ENCODE results near the gene HCAR1.
"Not testable (repeated sequence)": the region's sequence is repeated elsewhere in the genome, so short reads cannot be mapped to it uniquely, and the experiment has no call there.

The HCAR1 gene, protein sequence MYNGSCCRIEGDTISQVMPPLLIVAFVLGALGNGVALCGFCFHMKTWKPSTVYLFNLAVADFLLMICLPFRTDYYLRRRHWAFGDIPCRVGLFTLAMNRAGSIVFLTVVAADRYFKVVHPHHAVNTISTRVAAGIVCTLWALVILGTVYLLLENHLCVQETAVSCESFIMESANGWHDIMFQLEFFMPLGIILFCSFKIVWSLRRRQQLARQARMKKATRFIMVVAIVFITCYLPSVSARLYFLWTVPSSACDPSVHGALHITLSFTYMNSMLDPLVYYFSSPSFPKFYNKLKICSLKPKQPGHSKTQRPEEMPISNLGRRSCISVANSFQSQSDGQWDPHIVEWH

GRCh38 chr12:122730215-122731014 is at the start of gene HCAR1:
HCAR1 (minus strand) TSS chr12:122730844; CDS start chr12:122730339, 505 bp downstream.
- peak; percentile 27 to 50 for DNase-seq (ENCODE audit: low read depth in 2 of 2)

DNA sequence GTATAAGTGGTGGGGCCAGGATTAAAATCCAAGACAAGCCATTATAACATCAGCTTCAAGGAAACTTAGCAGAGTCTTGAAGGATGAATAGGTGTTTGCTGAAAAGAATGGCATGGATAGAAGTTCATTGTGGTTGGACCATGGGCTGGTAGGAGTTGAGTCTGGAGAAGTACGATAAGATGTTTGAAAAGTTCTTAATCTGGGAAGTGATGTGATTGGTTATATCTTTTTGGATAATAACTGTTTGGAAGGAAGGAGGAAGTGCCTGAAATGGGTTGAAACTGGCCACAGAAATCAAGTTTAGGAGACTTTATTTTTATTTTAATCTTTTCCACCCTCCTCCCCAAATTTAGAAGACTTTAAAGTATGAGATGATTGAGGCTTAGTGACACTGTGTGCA is 26.9 kb upstream of the HCAR1 start:
- no peak for DNase-seq (ENCODE audit: low read depth in 2 of 2)

DNA sequence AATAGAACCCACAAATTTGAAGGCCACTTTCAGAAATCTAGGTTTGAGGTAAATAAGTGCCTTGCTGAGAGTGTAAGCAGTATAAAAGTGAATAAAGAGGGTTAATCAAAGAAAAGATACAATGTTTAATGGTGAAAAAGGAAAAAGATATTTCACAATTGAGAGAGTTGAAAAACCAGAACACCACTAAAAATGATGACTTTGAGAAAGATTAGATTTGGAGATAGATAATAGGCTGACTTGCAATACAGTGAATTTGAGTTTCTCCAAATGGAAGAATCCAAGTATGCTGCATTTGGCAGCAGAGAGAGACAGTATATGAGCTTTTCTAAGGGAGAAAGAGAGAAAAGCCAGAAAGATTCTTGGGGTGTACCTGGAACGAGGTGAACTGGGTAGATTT is 24.1 kb upstream of the HCAR1 start:
- no peak for DNase-seq (ENCODE audit: low read depth in 2 of 2)

DNA sequence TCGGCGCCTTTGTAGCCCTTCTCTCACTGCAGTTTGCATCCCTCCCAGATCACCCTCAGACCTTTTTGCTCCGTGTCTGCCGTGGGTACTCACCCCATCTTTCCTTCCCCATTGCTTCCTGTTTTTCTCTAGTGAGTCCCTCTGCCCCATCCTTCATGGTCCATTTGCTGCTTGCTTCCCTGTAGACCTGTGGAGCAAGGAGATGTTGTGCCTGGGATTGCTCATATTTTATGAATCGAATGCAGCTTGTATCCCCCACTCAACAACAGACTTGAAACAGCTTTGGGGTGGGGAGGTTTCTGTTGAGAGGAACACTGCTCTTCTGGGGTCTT is 22.6 kb upstream of the HCAR1 start:
- no peak for DNase-seq (ENCODE audit: low read depth in 2 of 2)

DNA sequence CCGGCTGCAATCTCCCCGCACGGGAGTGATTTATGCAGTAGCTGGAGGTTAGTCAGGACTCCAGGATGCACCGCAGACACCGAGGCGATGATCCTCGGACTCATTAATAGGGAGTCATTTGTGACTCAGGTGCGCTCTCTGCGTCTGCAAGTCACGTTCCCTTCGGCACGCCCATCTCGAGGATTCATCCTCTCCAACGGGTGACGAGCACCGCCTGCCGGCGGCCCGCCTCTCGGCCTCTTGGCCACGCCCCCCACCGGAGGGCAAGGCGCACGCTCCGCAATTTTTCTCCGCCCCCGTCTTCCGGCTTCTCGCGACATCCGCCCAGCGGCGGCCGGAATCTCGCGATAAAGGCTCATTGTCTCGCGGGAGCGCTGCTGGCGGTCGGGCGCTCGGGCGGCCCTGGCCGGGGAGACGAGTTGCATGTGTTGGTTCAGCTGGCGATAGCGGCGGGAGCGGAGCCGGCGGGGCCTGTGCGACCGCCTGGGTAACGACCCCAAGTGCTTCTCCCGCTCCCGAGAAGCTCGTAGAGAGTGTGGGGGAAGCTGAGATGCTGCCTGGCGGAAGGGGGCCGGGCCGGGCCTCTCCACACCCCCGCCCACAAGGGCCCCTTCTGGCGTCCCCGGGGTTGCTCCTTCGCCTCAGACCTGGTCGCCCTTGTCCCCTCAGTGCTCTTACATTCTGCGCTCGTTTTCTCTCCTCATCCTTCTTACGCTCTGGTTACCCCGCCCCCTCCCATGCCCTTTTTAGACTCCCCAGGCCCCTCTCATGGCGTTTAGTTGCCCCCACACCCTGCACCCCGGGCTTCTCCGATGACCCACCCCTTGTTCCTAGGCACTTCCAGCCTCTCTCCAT is 22.0 kb upstream of the HCAR1 start, which contains the start of gene DENR:
DENR (plus strand) TSS at position 361 of the 855 bp plus-strand sequence. CDS start 878 bp downstream, outside the sequence.
- peak; percentile 99 for DNase-seq (ENCODE audit: low read depth in 2 of 2)

- not testable (repeated sequence) for DNase-seq (ENCODE audit: low read depth in 2 of 2)
Observed at GRCh38 chr12:122750781-122751515, 20.3 kb upstream of the HCAR1 start.

DNA sequence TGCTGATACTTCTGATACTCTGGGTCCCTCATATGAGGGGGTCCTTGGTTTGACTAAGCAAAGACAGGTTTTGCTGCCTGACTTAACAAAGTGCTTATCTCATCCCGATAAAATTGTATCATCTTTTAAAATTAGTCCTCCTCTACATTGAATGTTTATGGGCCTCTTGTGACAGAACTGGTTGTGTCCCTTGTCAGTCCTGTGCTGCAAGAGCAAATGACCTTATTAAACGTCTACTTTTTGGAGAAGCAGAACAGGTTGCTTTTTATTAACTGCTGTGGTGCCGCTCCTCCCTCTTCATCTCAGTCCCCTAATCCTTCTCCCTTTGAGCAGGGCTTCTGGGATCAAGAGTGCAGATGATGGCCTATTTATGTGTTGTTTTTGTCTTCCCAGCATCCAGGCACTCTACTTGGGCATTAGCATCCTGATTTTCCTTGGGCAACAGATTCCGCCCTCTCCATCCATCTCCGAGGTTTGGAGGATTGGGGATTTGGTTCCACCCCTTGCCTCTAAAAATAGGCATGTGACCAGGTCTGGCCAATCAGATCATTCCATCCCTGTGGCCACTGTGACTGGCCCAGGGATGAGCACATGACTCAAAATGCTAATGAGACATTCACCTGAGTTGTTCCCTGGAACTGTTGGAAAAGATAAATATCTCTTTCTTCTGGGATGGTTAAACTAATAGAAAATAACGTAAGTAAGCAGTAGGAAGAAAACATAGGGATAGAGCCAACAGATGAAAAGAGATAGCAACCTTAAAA is 19.1 kb upstream of the HCAR1 start:
- no peak for DNase-seq (ENCODE audit: low read depth in 2 of 2)

DNA sequence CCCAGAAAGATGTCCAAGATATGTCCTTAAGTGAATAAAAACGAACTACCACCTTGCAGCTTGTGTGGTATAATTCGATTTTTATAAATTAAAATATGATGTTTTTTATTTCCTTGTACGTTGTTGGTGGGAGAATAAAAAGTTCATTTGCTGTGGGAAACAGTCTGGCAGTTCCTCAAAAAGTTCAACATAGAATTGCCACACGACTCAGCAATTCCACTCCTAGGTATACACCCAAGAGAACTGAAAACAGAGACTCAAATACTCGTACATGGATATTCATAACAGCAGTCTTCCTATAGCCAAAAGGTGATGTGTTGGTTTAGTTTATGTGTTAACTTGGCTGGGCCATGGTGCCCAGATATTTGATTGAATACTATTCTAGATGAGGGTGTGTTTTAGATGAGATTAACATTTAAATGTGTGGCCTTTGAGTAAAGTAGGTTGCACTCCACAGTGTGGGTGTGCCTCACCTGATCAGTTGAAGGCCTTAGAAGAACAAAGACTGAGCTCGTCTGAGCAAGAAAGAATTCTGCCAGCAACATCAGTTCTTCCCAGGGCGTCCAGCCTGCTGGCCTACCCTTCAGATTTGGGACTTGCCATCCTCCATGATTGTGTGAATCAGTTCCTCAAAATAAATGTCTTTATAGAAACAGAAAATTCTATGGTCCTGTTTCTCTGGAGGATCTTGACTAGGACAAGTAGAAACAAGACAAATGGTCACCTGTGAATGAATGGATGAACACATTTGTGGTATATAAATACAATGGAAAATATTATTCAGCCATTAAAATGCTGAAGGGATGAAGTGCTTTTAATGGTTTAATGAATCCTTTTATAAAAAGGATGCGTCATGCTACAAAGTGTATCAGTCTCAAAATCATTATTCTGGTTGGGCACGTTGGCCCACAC is 16.8 kb upstream of the HCAR1 start:
- DNase-seq (ENCODE audit: low read depth in 2 of 2) = no peak

- no peak for DNase-seq (ENCODE audit: low read depth in 2 of 2)
Observed at GRCh38 chr12:122743895-122744525, 13.4 kb upstream of the HCAR1 start.

- DNase-seq (ENCODE audit: low read depth in 2 of 2) = no peak
Observed at GRCh38 chr12:122740351-122740750, 9.7 kb upstream of the HCAR1 start.

- DNase-seq (ENCODE audit: low read depth in 2 of 2) = no peak
Observed at GRCh38 chr12:122738571-122738970, 7.9 kb upstream of the HCAR1 start.

DNA sequence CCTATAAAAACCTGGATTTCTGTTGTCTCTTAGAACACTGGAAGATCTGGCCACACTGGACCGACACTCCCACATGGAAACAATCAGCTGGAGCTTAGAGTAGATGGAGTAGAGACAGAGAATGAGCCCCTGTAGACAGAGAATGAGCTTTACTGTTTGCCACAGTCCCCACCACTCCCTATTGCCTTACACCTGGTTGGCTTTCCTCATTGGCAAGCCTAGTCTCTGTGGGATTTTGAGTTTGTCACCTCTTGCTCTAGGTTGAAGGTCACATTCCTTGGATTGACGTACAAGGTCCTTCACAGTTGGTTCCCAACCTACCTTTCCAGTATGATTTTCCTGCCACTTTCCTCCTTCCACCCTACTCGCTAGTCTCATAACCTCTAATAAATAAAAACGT is 2.0 kb upstream of the HCAR1 start:
- DNase-seq (ENCODE audit: low read depth in 2 of 2) = no peak

DNA sequence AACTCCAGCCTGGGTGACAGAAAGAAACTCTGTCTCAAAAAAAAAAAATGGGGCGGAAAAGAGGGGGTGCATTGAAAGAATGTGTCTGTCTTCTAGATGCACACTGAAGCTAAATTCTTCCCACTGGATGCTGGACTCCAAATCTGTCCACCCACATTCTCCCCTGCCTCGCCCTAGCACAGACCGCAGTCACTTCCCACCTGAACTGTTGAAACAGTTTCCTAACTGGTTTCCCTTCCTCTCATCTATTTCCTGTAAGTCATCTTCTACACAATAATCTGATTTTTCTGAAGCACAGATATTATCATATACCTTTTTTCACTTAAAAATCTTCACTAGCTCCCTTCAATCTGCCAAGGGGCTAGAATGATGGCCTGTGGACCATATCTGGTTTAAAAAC is 1.5 kb upstream of the HCAR1 start:
- peak in 1 of 2 donors; percentile 14 for DNase-seq (ENCODE audit: low read depth in 2 of 2)

GRCh38 chr12:122729583-122730214 is 945 bp downstream of the HCAR1 start:
- DNase-seq (ENCODE audit: low read depth in 2 of 2) = no peak

GRCh38 chr12:122726080-122726558 is 4.5 kb downstream of the HCAR1 start:
- no peak for DNase-seq (ENCODE audit: low read depth in 2 of 2)

- DNase-seq (ENCODE audit: low read depth in 2 of 2) = no peak
Observed at GRCh38 chr12:122725452-122726079, 5.1 kb downstream of the HCAR1 start.

- no peak for DNase-seq (ENCODE audit: low read depth in 2 of 2)
Observed at GRCh38 chr12:122724641-122725243, 5.9 kb downstream of the HCAR1 start.

- DNase-seq (ENCODE audit: low read depth in 2 of 2) = no peak
Observed at GRCh38 chr12:122722387-122722786, 8.3 kb downstream of the HCAR1 start.

All from stimulated activated CD8-positive, alpha-beta memory T cell treated with anti-CD3 and anti-CD28 coated beads, Interleukin-15, amount 100 ng/mL, for 48 hours (primary cell).